Ovary (tissue), 9 donors: ENCODE measurements around the gene ZNF639. TPM values are rescaled to one million over a fixed set of nuclear protein-coding genes. Genes with fewer than 3 reads are reported as not detected.

Source experiments
- DNase-seq, 5 donors: peaks; one replicate each; pipeline ENCODE4 v3.0.0-alpha.2; 2019 to 2020
- H3K27ac ChIP-seq, 2 donors: fragments of 200-600 bp; one replicate each; pipeline versions ENCODE4 v1.5.1 to v1.8.0; 2019 to 2022
- H3K27me3 ChIP-seq: fragments of 200-600 bp; one replicate; pipeline ENCODE4 v1.8.0; 2022
- H3K36me3 ChIP-seq: fragments of 200-600 bp; sonication (generic); one replicate; pipeline ENCODE4 v1.5.1; 2019
- H3K4me1 ChIP-seq: one replicate; pipeline ENCODE4 v1.8.1; 2013; ENCODE audit warnings: mild to moderate bottlenecking, moderate library complexity; ENCODE audit not compliant: insufficient read depth
- H3K4me3 ChIP-seq: fragments of 200-600 bp; sonication (generic); one replicate; pipeline ENCODE4 v1.5.1; 2017
- H3K9me3 ChIP-seq, 2 donors: fragments of 200-600 bp in 1 of 2; sonication (generic) in 1 of 2; one replicate each; pipeline versions ENCODE4 v1.5.1 to v1.8.1; 2013 to 2019; ENCODE audit warnings: mild to moderate bottlenecking in 1 of 2, moderate library complexity in 1 of 2
- CTCF ChIP-seq, 3 donors: fragments of 450-650 bp in 2 of 3; fragments of 200-600 bp in 1 of 3; IDR thresholded peaks; one replicate each; pipeline versions ENCODE4 v1.5.1 to v1.8.0; 2016 to 2022; ENCODE audit warnings: antibody characterized with exemption in 3 of 3, mild to moderate bottlenecking in 1 of 3
- EP300 ChIP-seq: sonication (generic); formaldehyde crosslinking; IDR thresholded peaks from one replicate; pipeline ENCODE4 v1.6.1; 2017; ENCODE audit warnings: antibody characterized with exemption
- POLR2A ChIP-seq: fragments of 450-650 bp; IDR thresholded peaks from one replicate; pipeline ENCODE4 v1.6.1; 2017; ENCODE audit warnings: antibody characterized with exemption, mild to moderate bottlenecking, moderate library complexity
- WGBS, 3 donors: extraction: QIAGEN DNeasy Blood & Tissue Kit in 1 of 3; methylation state at CpG; one replicate each; pipeline versions ENCODE4 v1.1.5 to v1.1.7; 2013 to 2017; 5-methylcytosine and 5-hydroxymethylcytosine counted together
- intact Hi-C, 4 donors: fragments of 100-400 bp; cut with DNase I; formaldehyde crosslinking; loops; one replicate each; pipeline versions ENCODE4 v1.11.0 to v1.15.1; 2022 to 2023
- polyA plus RNA-seq, 2 donors: library from polyadenylated mRNA; stranded (reverse); fragments of 200-250 nt in 1 of 2; fragments of 350-450 nt in 1 of 2; fragmentation: Illumina TruSeq in 1 of 2; extraction: RNeasy Lipid Tissue Mini Kit (QIAGEN cat#74804) in 1 of 2; gene quantifications; one replicate each; pipeline ENCODE4 v1.2.3, GENCODE V29; 2013 to 2014
- total RNA-seq, 7 donors: library from RNA; depleted of rRNA in 2 of 7; stranded (reverse); fragments of >200 nt in 2 of 7; fragmentation: NEBNext Ultra II Directional in 3 of 7; extraction: Animal tissue kit (Norgen Biotek cat#: 25700) in 3 of 7; gene quantifications; one replicate each; pipeline versions ENCODE4 v1.1.0 to v1.2.4, GENCODE V29; 2016 to 2023
- donor health status: DM: no; HTN: no; CAD: no; lungs with moderate emphysema.
- donor health status: DM: no; HTN: no; CAD: no.
- donor health status: Bipolar disorder and iron deficiency.
- donor health status: DM: yes; HTN: yes; CAD: no.
- donor health status: DM: no; HTN: no; CAD: no.
- donor health status: DM: yes; HTN: yes; CAD: no.

ZNF639 gene
- total and polyA plus RNA-seq, 9 donors = 32.7 to 45.2 (median 37.3) TPM

GRCh38 chr3:179373938-179374337 is 51.1 kb downstream of the ZNF639 start:
- Histone ChIP-seq H3K4me3 (no peak overlapping the region), H3K36me3 (no peaks in the 10 kb centered on the region), H3K4me1 (no peaks in the 10 kb centered on the region), H3K27ac (no peak overlapping the region), H3K9me3 (no peaks in the 10 kb centered on the region), H3K27me3 (no peaks in the 10 kb centered on the region)
- no peak for TF ChIP-seq EP300
- 95 to 98% (median 98%) methylated on average over 6 of the region's 6 CpGs for WGBS, 3 donors
- intact Hi-C loops = no loop called here
- no peak for DNase-seq

- Histone ChIP-seq H3K4me1 (no peaks in the 10 kb centered on the region), H3K27ac (no peak overlapping the region), H3K9me3 (no peaks in the 10 kb centered on the region), H3K4me3 (no peak overlapping the region), H3K36me3 (no peaks in the 10 kb centered on the region), H3K27me3 (no peaks in the 10 kb centered on the region)
- intact Hi-C loops = no loop called here
- TF ChIP-seq POLR2A (no peak), CTCF (IDR thresholded peaks at IDR 0.05) (no peak), EP300 (no peak)
- 54 to 64% (median 58%) methylated on average over 12 of the region's 12 CpGs for WGBS, 3 donors
- no peak for DNase-seq
These were observed 52.5 kb downstream of the ZNF639 start for GRCh38 chr3:179375091-179375999.

DNA sequence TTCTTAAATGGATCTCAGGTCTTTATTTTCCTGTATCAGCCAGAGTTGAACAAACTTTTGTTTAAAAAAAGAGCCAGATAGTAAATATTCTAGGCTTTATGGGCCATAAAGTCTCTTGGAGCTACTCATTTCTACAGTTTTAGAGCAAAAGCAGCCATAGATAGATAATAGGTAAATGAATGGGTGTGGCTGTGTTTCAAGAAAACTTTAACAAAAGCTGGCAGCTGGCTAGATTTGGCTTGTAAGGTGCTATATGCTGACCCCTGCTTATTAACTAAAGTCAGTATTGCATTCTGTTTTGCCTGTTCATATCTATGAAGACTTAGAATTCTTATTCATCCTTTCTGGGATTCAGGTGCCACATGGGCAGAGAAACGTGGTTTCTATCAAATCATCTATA is 53.6 kb downstream of the ZNF639 start:
- Histone ChIP-seq H3K36me3 (no peaks in the 10 kb centered on the region), H3K9me3 (no peaks in the 10 kb centered on the region), H3K4me1 (no peaks in the 10 kb centered on the region), H3K27ac (no peak overlapping the region), H3K4me3 (no peak overlapping the region), H3K27me3 (no peaks in the 10 kb centered on the region)
- intact Hi-C loops = no loop called here
- 91 to 96% (median 92%) methylated on average over 1 of the region's 1 CpG for WGBS, 3 donors
- TF ChIP-seq EP300 (no peak), CTCF (IDR thresholded peaks at IDR 0.05) (no peak), POLR2A (no peak)
- DNase-seq = no peak

Other genes with a start within 250 kb of the ZNF639 start
- 10 to 100 TPM; 15.0 to 29.7 (median 23.2) TPM for gene PIK3CA, start 174.7 kb upstream of the ZNF639 start, total RNA-seq
- 10 to 100 TPM in 1 of 2 donors, 1 to 10 TPM in 1; 8.9 to 14.6 TPM for gene PIK3CA, start 174.7 kb upstream of the ZNF639 start, polyA plus RNA-seq
- 1 to 10 TPM in 5 of 7 donors, under 1 TPM in 2; 0.57 to 2.8 (median 1.6) TPM for gene KCNMB3, start 71.9 kb upstream of the ZNF639 start, total RNA-seq
- gene KCNMB3, start 71.9 kb upstream of the ZNF639 start, polyA plus RNA-seq = 1 to 10 TPM; 1.7 TPM
- 10 to 100 TPM; 35.4 to 49.8 (median 39.6) TPM for gene MFN1, start 24.7 kb downstream of the ZNF639 start, total RNA-seq
- gene MFN1, start 24.7 kb downstream of the ZNF639 start, polyA plus RNA-seq = 10 to 100 TPM; 11.8 to 20.2 TPM
- gene GNB4, start 128.4 kb downstream of the ZNF639 start, total RNA-seq = 10 to 100 TPM in 4 of 7 donors, 1 to 10 TPM in 3; 6.2 to 19.1 (median 11.6) TPM
- 10 to 100 TPM in 1 of 2 donors, 1 to 10 TPM in 1; 4.5 to 17.3 TPM for gene GNB4, start 128.4 kb downstream of the ZNF639 start, polyA plus RNA-seq
- gene ACTL6A, start 239.9 kb downstream of the ZNF639 start, total RNA-seq = 10 to 100 TPM; 34.6 to 53.0 (median 42.1) TPM
- 10 to 100 TPM; 35.7 to 47.1 TPM for gene ACTL6A, start 239.9 kb downstream of the ZNF639 start, polyA plus RNA-seq